ENCODE data around the gene DENND6B.

DNA sequence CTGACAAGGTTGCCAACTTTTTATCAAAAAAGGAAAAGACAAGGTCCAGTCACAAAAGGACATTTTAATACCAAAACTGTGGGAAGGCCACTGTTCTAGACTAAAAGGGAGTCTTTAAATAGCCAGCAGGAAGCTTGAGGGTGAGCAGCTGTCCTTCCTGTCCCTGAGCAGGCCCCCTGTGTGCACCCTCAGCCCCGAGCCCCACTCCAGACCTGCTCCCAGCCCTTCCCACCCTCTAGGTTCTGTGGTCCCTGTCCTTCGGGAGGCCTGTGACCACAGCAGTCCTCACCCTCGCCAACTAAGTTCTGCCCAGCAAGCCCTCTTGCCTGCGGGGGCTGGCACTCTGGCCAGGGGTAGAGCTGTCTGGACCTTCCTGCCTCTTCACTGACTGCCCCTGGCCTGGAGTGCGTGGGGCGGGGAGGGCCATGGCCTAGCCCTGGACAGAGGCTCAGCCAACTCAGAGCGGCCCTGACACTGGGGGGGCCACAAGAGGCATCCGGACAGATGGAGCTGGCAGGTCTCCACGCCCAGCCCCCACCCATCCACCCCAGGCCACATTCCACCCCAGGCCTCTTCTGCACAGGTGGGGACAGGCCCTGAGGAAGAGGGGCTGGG, 17.7 kb downstream of the DENND6B start:
- TF ChIP-seq, protein P1, sequence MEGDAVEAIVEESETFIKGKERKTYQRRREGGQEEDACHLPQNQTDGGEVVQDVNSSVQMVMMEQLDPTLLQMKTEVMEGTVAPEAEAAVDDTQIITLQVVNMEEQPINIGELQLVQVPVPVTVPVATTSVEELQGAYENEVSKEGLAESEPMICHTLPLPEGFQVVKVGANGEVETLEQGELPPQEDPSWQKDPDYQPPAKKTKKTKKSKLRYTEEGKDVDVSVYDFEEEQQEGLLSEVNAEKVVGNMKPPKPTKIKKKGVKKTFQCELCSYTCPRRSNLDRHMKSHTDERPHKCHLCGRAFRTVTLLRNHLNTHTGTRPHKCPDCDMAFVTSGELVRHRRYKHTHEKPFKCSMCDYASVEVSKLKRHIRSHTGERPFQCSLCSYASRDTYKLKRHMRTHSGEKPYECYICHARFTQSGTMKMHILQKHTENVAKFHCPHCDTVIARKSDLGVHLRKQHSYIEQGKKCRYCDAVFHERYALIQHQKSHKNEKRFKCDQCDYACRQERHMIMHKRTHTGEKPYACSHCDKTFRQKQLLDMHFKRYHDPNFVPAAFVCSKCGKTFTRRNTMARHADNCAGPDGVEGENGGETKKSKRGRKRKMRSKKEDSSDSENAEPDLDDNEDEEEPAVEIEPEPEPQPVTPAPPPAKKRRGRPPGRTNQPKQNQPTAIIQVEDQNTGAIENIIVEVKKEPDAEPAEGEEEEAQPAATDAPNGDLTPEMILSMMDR (IDR thresholded peaks at IDR 0.05) = no peak
- no peak for TF ChIP-seq POLR2A (IDR thresholded peaks at IDR 0.05)

Measured in body of pancreas (tissue), 4 donors.